KOPT-K1 (cell line): ENCODE results near the gene ITPR1.

Experiments
- H3K27ac ChIP-seq: fragments of 200-600 bp; sonication (generic); 2 replicates; pipeline ENCODE4 v1.5.1; 2016; ENCODE audit warnings: antibody characterized with exemption, mild to moderate bottlenecking, low read depth, low read length; ENCODE audit not compliant: poor library complexity, severe bottlenecking
- H3K36me3 ChIP-seq: fragments of 200-600 bp; sonication (generic); 2 replicates; pipeline ENCODE4 v1.5.1; 2017; ENCODE audit warnings: antibody characterized with exemption, mild to moderate bottlenecking, low read length, moderate library complexity; ENCODE audit not compliant: insufficient read depth
- H3K9me3 ChIP-seq: fragments of 200-600 bp; sonication (generic); 2 replicates; pipeline ENCODE4 v1.5.1; 2017; ENCODE audit warnings: antibody characterized with exemption, low read length, mild to moderate bottlenecking; ENCODE audit not compliant: insufficient read depth, poor library complexity, severe bottlenecking

Gene ITPR1

DNA sequence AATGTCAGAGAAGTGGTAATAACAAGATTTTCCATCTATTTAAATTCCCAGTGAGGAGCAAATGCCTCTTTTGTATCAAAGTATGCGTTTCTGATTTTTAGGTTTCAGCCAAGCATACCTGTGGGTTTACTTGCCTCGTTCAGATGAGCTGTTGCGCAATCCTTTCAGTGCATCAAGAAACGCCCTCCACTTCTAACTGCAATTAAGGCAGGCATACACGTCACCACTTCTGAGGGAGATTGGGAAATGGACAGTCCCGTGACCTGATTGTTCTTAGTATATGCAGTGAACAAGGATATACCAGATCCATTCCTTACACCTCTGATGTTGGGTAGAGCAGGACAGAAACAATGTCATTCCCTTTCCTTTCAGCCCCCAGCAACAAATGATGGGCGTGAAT lies 219.0 kb downstream of the ITPR1 start:
- Histone ChIP-seq H3K9me3 (no peaks in the 10 kb centered on the region), H3K36me3 (peaks cover 33% of the 10 kb centered on the region), H3K27ac (no peak overlapping the region)

DNA sequence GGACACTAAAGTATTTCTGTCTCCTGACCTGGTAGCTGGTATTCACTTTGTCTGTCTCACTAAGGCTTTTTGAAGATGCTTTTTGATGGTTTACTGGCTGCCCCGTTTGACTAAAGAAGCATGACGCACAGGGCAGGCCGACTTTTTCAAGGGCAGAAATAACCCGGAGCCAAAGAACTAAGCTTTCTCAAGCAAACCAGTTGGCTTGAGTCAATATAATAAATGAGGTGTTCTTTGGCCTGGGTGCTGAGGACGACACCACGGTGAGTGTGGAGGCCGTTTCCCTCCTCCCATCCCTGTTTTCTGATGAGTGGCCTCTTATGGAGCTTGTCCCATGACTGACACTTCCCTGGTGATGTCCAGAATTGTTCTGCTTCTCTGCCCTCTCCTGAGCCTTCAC lies 220.9 kb downstream of the ITPR1 start:
- H3K36me3 ChIP-seq, result peaks cover 29% of the 10 kb centered on the region
- no peaks in the 10 kb centered on the region for H3K9me3 ChIP-seq
- no peak overlapping the region for H3K27ac ChIP-seq

DNA sequence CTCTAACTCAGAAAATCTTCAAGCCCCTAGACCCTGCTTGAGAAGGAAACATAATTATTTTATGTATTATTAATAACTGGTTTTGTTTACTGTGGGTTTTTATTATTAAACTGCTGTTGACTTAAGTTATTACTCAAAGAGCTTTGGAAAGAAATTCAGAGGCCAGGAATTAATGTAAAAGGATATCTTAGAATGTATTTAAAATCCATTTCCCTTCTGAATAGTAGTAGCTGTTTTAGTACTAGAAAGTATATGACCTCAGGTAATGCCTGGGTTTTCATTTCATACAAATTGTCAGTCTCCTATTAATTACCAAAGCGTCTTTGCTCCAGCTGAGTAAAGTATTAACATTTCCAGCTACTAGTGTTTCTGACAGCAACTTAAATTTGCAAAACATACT lies 223.1 kb downstream of the ITPR1 start:
- Histone ChIP-seq H3K27ac (no peak overlapping the region), H3K36me3 (peaks cover 29% of the 10 kb centered on the region), H3K9me3 (no peaks in the 10 kb centered on the region)

DNA sequence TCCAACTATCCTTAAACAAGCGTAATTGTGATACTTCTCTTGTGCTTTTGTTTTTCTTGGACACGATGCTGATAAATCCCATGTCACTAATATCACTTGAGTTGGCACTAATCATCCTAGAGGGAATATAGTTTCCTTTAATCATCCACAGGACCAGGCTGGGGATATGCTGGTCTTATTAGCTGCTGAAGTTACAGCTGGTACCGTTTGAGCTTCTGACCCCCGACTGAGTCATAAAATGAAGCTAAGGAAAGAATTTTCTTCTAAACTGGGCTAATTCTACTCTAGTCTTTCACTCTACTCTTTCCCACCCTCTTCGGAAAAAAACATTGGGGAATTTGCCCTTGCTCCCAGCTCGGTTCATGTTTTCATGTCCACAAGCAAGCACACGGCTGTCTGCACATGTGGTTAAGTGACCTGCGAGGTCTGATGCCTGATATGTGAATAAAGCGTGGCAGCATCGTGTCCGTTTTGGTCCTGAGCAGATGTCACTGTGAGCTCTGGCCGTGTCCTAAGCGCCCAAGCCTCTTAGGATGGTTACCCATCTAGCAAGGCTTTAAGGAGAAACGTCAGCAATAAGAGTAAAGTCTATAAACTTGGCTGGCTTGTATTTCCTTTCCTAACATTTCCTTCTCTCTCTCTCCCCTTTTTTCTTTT lies 223.7 kb downstream of the ITPR1 start:
- Histone ChIP-seq H3K27ac (no peak overlapping the region), H3K36me3 (peaks cover 28% of the 10 kb centered on the region), H3K9me3 (no peaks in the 10 kb centered on the region)

DNA sequence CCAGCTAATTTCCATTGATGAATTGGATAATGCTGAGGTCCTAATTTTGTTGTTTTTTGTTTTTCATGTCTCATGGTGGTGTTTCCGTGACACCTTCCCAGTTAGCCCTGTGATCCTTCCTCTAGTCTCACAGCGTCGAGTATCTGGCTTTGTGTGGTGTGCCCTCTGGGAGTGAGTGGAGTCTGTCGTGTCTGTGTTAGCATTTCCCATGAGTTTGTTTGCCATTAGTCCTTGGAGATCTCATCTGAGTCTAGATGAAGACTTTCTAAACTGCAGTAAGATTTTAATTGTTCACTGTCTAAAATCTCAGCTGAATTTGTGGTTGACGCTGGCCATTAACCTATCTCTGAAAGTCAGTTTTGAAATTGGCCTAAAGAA lies 224.2 kb downstream of the ITPR1 start:
- Histone ChIP-seq H3K9me3 (no peaks in the 10 kb centered on the region), H3K27ac (no peak overlapping the region), H3K36me3 (peaks cover 23% of the 10 kb centered on the region)

DNA sequence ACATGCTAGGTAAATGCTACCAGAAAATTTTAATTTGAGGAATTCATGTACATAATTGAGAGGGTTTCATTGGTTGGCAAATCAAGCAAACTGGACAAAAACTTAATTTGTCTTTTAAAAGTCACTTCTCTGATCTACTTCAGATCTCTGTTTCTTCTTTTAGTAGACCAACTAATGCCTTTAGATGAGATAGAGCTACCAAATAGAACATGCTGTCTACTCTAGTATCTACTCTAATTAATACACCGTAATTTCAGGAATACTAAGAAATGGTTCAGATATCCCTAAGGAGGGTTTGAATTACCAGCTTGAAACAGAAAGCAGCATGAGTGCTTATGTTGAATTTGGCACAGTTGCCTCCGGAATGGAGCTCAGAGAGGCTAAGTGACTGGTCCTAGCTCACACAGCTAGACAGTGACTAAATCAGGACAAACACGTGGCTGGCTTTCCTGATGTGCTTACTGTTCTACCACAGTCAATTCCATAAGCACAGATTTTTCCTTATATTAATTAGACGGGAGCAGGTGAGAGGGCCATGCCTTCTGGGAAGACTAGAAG lies 225.1 kb downstream of the ITPR1 start:
- no peaks in the 10 kb centered on the region for H3K9me3 ChIP-seq
- H3K36me3 ChIP-seq, result peaks cover 14% of the 10 kb centered on the region; the same call in 1 of the 2 replicates
- H3K27ac ChIP-seq, result no peak overlapping the region

DNA sequence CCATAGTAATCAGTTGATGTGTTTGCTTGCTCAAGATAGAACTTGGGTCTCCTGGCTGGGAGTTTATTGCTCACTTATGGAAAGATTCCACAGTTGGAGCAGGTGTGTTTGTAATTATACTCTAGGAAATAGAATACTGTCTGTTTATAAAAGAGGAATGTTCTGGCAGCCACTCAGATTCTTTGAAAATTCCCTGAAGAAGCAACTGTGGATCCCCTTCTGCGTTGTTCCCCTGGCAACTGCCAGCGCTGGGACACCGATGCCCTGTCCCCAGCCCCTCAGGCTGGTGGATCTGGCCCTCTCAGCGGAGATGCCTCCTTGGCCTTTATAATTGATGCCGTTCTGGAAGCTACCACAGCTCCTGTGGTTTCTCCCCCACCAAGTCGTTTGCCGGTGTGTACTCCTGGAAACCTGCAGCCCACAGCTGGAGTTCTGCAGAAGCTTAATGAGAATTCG lies 225.9 kb downstream of the ITPR1 start:
- Histone ChIP-seq H3K36me3 (0 out of 2 replicates have a peak, but pooled peaks cover 7% of the 10 kb centered on the region), H3K27ac (no peak overlapping the region), H3K9me3 (no peaks in the 10 kb centered on the region)

DNA sequence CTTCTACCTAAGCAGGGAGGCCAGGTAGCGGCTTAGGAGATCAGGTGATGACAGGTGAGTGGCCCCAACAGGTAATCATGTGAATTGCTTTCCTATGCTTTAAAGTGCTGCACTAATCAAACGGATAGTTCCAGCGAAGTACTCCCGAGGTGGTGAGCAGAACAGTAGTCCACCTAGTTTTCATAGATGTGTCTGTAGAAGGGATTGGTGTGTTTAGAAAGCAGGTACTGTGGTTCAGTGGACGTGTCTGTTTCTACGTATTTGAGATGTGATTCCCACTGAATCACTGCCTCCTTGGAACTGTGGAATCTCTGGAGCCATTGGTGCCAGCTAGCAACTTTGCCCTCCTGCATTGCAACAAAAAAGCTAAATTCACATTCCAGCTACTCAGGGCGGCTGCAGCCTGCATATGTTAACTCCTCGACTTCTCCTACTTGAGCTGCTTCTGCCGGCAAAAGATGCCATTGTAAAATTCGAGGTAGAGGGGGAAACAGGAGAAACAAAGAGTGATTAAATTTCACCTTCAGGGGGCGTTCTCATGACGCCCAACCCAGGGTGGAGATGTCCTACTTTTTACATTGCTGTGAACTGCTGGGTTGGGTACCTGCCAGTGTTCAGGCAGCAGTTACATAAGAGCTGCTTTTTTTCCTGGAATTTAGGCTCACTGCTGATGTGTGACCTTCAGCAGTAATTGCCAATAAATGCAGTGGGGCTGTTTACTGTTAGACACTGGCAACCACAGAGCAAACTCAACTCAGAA lies 227.3 kb downstream of the ITPR1 start:
- Histone ChIP-seq H3K27ac (no peak overlapping the region), H3K9me3 (no peaks in the 10 kb centered on the region), H3K36me3 (no peaks in the 10 kb centered on the region)

DNA sequence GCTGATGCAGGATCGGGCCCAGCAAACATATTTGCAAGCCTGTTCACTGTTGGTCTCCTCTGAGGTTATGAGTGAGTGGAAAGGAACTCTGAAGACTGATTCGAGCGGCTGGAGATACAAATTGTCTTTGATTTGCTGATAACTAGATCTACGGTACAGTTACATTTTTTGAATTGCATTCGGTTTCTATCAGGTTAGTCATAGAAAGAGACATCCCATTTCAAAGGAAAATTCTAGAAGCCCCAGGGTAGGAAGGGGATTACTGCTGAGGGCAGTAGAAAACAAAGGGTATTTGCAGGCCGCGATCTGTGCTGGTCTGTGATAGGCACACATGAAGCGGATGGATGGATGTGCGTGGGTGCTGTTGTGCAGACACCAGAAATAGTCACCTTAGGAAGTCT lies 228.4 kb downstream of the ITPR1 start:
- Histone ChIP-seq H3K27ac (no peak overlapping the region), H3K36me3 (no peaks in the 10 kb centered on the region), H3K9me3 (no peaks in the 10 kb centered on the region)

DNA sequence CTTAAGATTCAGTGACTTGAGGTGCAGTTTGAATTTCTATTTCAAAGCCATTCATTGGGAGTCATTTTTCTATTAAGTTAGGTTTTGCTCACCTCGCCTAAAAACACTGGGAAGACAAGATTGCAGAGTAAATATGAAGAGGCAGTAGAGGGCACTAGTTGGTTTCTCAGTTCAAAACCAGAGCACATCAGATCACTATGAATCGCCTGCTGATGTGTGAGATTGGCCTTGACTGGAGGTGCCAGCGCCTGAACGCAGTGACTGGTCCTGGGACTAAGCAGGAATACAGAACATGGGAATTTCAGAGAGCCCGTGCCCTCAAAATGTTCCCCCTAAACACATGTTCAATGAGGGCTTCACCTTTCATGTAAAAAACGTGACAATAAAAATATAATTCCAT lies 229.0 kb downstream of the ITPR1 start:
- Histone ChIP-seq H3K36me3 (no peaks in the 10 kb centered on the region), H3K27ac (no peak overlapping the region), H3K9me3 (no peaks in the 10 kb centered on the region)

DNA sequence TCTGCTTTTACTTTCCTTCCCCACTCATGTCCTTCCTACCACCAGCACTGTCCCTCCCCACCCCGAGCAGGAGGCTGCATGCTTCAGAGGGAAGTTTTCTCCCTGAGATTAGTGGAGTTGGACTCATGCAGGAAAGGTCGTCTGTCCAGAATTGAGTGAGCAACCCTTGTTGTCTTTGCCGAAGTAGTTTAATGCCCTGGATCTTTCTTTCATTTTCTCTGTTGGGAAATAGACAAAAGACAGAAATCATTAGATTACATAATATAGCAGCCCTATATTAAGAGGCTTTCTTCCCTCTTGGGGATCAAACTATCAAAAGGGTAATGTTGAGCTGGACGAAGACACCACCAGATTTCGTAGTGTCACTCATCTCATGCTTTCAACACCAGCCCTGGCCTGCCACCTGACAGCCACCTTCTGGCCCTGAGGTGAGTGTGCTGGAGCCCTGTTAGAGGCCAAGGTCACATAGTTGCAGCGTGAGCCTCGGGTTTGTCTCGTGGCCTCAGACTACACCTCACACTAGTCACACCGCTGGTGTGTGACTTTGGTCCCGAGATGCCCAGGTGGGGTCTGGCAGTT lies 231.0 kb downstream of the ITPR1 start:
- Histone ChIP-seq H3K36me3 (no peaks in the 10 kb centered on the region), H3K9me3 (no peaks in the 10 kb centered on the region), H3K27ac (no peak overlapping the region)

DNA sequence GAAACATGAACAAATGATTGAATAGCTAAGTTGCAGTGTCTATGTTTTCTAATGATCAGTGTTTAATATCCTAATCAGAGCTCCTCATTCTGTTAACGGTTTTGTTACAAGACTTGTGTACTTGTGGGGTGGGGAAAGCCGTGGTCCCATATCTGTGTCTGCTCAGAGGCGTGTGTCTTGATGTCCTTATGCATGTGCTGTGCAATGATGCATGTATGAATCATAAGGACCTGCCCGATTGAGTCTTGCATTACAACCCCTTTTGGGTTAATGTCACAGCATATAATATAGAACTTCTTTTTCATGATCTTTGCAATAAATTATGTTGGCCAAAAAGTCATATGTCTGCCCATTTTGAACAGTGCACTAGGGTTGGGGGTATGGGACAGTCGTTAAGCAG lies 233.4 kb downstream of the ITPR1 start:
- no peaks in the 10 kb centered on the region for H3K36me3 ChIP-seq
- no peaks in the 10 kb centered on the region for H3K9me3 ChIP-seq
- H3K27ac ChIP-seq, result no peak overlapping the region

DNA sequence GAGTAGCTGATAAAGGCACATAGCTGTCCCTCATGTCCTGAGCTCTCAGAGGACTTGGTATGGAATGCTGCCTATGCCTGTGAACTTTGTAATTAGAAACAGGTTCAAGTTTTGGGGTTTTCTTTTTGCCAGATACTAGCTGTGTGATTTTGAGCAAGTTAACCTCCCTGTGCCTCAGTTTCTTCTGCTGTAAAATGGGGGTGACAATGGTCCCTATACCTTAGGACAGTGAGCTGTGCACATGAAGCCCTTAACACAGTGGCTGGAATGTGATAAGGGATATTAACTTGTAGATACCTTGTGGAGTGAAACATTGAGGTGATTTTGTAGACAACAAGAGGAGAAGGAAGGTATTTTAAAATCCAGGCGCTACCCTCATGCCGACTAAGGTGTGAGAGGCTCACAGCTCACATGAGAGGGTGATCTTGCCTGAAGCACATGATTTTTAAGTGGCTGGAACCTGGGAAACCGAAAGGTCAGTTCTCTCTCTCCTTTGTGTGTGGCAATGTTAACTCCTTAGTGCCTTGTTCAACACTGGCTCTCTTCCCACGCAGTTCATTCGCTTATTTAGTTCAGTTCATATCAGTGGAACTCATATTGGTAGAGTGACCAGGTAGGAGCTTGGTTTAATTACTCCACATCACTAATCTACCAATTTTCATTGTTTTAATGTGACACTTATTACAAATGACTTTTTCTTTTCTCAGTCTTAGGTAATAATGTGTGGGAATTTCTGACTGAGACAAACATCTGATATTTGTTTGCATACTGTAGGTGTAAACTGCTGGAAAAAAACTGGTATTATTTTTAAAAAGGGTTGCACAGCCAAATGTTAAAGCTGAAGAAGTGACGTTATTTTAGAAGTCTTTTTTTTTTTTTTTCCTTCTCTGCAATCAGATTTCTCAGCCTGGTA lies 236.2 kb downstream of the ITPR1 start:
- Histone ChIP-seq H3K36me3 (no peaks in the 10 kb centered on the region), H3K27ac (no peak overlapping the region), H3K9me3 (no peaks in the 10 kb centered on the region)

DNA sequence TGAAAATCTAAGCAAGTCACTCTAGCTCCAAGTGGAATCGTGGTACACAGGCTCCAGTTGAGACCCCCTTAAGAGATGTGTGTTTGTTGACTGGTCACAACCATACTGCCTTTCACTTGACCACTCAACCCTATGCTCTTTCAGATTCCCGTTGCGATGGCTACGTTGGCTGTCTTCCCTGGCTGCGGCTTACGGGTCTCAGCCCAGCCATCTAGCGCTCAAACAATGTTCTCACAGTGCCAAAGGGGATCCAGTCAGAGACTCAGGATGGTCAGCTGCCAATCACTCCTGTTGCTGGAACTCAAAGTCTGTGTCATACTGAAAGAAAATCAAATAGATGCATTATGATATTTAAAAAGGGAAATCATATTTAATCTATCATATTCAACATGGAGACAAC lies 237.6 kb downstream of the ITPR1 start:
- no peaks in the 10 kb centered on the region for H3K36me3 ChIP-seq

More for the DNA sequence above, 237.6 kb downstream of the ITPR1 start:
- Histone ChIP-seq H3K27ac (no peak overlapping the region), H3K9me3 (no peaks in the 10 kb centered on the region)
